ENCODE data around the gene LRMDA.

The LRMDA gene

DNA sequence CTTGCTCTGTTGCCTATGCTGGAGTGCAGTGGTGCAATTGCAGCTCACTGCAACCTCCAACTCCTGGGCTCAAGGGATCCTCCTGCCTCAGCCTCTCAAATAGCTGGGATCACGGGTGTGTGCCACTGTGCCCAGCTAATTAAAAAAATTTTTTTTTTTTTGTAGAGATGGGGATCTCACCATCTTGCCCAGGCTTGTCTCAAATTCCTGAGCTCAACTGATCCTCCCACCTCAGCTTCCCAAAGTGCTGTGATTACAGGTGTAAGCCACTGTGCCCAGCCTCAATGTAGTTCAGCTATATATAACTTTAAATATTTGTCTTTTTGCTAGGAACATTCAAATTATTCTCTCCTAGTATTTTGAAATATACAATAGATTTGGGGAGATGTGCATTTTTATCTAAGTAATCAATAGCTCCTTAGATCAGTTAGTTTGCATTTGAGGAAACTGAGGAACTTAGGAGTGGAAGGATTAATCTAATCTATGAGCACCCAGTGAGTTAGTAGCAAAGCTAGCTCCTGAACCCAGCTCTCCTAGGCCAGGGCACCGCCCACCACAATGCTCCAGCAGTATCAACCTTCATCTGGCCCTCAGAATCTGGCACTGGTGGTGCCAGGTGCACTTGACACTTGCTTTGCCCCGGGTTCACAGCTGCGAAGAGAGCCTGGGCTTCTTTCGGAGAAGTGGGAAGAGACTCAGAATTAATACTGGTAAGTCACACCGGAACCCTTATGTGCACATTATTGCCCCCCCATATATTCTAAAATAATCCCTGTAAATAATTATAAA is 5.9 kb upstream of the LRMDA start:
- no peak for DNase-seq

GRCh38 chr10:75426880-75427279 is 4.5 kb upstream of the LRMDA start:
- DNase-seq: no peak

GRCh38 chr10:75427951-75428350 is 3.5 kb upstream of the LRMDA start:
- DNase-seq: no peak

DNA sequence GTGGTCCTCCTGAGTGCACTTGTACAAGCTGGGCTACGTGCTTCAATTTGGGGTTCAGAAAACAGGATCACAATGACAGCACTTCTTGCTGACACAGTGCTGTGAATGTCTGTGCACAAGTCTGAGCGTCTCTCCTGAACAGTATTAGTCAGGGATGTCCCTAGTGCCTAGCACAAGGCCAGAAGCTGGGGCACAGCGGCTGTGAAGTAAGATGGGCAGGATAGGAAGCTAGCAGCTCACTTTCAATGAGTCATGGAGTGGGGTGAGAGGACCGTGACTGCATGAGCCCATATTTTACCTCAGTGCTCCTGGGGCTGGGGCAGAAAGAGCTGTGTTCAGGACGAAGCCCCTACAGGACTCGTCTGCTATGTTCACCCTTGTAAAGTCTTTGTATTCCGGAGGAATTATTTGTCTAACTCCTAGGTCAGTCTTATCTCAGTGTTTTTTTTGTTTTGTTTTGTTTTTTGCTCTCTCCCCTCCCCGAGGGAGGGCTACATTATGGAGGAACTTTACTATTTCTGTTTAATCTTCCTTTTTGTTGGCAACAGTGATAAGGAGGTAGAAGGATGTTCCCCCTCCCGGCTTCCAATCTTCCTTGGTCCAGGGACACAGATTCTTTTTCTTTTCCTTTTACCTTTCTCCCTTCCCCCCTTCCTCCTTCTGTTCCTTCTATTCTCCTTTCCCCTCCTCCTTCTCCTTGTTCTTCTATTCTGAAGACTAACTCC is 2.8 kb upstream of the LRMDA start:
- DNase-seq: no peak

DNA sequence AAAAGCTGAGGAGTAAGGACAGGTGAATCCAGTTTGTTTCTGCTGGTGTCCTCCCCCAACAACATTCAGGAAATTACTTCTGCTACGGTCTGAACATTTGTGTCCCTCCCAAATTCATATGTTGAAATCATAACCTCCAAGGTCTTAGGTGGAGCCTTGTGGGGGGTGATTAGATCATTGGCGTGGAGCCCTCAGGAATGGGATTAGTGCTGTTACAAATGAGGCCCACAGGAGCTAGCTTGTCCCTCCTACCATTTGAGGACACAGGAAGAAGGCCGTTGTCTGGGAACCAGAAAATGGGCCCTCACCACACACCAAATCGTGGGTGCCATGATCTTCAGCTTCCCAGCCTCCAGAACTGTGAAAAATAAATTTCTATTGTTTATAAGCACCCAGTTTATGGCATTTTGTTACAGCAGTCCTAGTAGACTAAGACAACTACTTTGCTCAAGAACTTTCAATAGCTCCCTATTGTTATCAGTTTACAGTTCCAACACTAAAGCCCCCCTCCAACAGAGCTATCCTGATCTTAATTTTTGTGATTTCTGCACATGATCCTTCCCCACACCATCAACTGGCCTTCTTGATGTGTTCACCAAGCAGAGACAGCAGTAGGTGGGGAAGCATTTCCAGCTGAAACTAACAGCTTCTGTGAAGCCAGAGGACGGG is 2.1 kb upstream of the LRMDA start:
- DNase-seq: no peak

- peak; percentile 33 for DNase-seq
Observed at GRCh38 chr10:75430000-75430763, 1.2 kb upstream of the LRMDA start.

- DNase-seq: no peak
Observed at GRCh38 chr10:75432176-75432575, 752 bp downstream of the LRMDA start.

DNA sequence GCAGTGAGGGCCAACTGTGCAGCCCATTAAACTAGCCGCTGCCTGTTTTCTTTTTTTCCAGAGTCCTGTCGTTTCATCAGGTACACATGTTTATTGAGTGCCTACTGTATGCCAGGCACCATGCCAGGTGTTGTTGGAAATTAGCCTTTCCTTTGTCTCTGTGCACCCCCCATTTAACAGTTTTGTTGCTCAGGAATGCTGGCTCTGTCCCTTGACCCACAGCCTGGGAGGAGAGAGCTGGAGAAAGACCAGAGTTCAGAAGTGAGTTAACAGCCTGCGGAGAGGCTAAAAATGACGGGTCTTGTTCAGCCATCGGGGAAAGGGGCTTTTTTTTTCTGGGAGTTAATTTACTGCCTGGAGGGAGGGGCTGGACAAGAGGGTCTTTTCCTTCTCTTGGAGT is 1.3 kb downstream of the LRMDA start:
- DNase-seq: no peak

- no peak for DNase-seq
Observed at GRCh38 chr10:75433216-75433615, 1.8 kb downstream of the LRMDA start.

DNA sequence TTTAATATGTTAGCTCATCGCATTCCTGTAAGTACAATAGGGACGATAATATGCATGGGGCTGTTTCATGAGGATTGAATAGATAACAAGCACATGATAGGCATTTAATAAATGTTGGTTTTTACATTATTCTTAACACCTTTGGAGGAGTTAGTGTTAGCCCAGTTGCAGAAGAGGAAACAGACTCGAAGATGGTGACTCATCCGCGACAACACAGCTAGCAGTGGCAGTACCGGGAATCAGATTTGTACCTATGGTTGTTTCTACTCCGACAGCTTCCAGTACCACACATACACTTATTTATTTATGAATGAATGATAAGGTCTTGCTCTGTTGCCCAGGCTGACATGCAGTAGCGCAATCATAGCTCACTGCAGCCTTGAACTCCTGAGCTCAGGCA is 2.9 kb downstream of the LRMDA start:
- DNase-seq: no peak

- no peak for DNase-seq
Observed at GRCh38 chr10:75435291-75435690, 3.9 kb downstream of the LRMDA start.

GRCh38 chr10:75436896-75437295 is 5.5 kb downstream of the LRMDA start:
- no peak for DNase-seq

- no peak for DNase-seq
Observed at GRCh38 chr10:75437693-75438092, 6.3 kb downstream of the LRMDA start.

DNA sequence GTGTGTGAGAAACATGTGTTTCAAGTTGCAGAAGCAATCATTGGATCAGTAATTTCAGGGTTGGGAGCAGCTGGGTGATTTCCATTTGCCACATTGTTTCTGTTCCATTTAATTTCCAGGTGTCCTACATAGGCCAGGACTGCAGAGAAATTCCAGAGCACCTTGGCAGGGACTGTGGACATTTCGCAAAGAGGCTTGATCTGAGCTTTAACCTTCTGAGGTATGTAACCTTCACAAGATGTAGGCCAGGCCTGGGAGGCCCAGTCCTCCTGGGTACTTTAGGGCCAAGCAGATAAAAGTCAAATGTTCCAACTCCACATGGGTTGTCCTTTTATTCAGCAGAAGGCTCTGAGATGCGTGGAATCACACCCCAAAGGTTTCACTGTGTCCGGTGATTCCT is 6.9 kb downstream of the LRMDA start:
- no peak for DNase-seq

DNA sequence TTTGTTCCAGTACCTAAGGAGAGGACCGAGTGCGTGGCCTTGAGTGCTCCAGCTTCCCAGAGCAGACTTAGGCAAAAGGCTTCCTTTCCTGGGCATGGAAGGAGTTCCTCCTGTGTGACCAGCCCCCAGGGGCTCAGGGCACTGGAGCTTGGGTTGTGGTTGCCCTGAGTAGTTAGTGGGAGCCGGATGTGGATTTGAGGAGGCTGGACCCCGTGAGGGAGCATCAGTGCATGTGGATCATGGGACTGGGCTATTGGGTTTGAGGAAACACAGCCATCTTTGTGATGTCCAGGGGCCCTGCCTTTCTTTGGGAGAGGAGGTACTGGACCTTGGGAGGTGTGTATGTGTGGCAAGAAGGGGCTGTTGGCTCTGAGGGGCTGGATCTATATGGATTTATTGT is 8.4 kb downstream of the LRMDA start:
- DNase-seq: no peak

GRCh38 chr10:75440271-75440793 is 8.9 kb downstream of the LRMDA start:
- DNase-seq: no peak

- no peak for DNase-seq
Observed at GRCh38 chr10:75441196-75441595, 9.8 kb downstream of the LRMDA start.

DNA sequence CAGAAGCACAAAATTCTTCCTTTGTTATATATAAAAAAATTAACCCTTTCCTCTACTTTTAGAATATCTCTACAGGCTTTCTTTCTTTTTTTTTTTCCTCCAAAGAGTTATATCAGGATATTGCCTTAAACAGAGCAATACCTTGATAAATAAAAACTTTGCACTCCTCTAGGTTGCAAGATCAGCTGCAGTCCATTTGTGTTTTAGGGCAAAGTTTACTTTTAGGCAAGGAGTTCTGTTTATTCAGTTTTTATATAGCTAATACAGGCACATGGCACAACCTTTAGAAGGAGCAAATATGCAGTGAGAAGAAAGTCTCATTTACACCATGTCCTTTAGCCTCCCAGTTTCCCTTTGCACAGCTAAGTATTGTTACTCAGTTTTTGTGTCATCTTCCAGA is 10.3 kb downstream of the LRMDA start:
- DNase-seq: no peak

GRCh38 chr10:75443362-75443761 is 11.9 kb downstream of the LRMDA start:
- no peak for DNase-seq

DNA sequence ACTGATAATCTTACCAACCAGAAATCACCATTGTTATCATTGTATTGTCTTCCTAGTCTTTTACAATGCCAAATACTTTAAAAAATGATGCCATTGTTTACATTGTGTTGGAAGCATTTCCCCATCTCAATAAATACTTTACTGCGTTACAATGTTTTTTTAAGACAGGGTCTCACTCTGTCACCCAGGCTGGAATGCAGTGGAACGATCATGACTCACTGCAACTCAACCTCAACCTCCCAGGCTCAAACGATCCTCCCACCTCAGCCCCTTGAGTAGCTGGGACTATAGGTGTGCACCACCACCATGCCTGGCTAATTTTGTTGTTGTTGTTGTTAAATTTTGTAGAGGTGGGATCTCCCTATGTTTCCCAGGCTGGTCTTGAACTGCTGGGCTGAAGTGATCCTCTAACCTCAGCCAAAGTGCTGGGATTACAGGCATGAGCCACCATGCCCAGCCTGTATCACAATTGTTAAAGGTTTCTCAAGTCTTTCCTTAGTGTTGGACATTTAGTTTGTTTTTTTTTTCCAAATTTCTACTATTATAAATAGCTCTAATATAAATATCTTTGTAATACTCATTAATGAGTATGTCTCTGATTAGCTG is 13.5 kb downstream of the LRMDA start:
- no peak for DNase-seq

GRCh38 chr10:75446508-75446907 is 15.1 kb downstream of the LRMDA start:
- no peak for DNase-seq

- DNase-seq: no peak
Observed at GRCh38 chr10:75448166-75448565, 16.7 kb downstream of the LRMDA start.

All from GDM1 (cell line).